Measurements from ENCODE around the gene AMOTL1.
A peak's percentile ranks its signal among the peaks of the same experiment; 100 is the strongest.
"Not testable (repeated sequence)": the region's sequence is repeated elsewhere in the genome, so short reads cannot be mapped to it uniquely, and the experiment has no call there.

The AMOTL1 gene

DNA sequence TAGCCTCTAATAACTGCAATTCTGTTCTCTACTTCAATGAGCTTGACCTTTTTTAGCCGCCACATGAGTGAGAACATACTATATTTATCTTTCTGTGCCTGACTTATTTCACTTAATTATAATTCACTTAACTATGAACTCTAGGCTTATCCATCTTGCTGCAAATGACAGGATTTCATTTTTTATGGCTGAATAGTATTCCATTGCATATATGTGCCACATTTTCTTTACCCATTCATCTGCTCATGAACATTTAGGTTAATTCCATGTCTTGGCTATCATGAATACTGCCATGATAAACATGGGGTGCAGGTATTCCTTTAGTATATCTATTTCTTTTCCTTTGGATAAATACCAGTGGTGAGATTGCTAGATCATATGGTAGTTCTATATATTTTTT is 120.0 kb downstream of the AMOTL1 start:
- no peak for DNase-seq (ENCODE audit: low read depth)
- no peak overlapping the region for H3K4me3 ChIP-seq (ENCODE audit: low read depth, low read length)

DNA sequence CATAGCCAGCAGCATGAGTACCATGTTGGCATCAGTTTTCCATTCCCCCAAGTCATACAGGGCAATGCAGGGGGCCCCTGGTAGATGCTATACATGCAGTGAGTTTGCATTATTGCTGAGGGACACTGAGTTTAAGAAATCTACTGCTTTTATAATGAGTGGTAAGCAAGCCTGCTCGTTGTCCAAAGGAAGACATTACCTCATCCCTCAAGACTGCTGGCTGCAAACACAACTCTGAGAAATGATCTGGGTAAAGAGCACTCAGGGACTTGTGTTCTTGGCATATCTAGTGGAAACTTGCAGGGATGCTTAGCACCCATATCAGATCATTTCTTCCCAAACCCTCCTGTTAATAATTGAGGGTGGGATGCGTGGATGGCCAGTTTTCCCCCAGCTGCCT is 127.3 kb downstream of the AMOTL1 start:
- H3K4me3 ChIP-seq (ENCODE audit: low read depth, low read length) = no peak overlapping the region
- DNase-seq (ENCODE audit: low read depth) = peak; percentile 65

DNA sequence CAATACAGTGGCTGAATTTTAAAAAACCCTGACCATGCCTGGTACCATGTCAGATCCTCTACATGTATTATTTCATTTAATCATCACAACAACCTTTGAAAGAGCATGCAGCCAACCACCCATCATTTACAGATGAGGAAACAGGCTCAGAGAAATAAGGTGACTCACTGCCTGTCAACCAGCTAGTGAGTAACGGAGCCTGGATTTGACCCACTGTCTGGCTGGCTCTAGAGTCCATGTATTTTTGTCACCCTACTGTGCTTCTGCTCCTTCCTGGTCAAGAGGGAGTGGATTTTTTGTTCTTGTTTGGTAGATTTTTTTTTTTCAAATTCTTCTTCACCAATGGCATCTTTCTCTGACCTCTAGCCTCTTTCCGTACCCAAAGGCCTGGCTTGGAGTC is 127.8 kb downstream of the AMOTL1 start:
- H3K4me3 ChIP-seq (ENCODE audit: low read depth, low read length) = no peak overlapping the region
- peak; percentile 43 for DNase-seq (ENCODE audit: low read depth)

DNA sequence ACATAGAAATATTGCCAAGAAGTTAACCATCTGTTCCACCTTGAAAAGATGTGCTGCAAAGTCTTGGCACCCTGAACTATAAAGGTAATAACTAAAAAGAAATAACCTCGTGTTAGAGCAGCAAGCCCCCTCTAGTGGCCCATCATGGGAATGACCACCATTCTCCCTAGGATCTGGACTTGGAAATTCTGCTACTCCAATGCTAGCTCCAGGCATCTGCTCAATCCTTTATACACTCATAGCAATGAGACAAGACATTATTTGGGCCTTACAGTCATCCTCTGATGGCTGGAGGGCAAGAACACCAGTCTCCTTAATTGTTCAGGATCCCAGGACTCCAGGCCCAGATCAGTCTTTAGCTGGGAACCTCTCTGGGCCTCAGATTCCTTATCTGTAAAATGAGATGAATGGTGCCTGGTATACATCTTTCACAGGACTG is 129.2 kb downstream of the AMOTL1 start:
- no peak for DNase-seq (ENCODE audit: low read depth)

DNA sequence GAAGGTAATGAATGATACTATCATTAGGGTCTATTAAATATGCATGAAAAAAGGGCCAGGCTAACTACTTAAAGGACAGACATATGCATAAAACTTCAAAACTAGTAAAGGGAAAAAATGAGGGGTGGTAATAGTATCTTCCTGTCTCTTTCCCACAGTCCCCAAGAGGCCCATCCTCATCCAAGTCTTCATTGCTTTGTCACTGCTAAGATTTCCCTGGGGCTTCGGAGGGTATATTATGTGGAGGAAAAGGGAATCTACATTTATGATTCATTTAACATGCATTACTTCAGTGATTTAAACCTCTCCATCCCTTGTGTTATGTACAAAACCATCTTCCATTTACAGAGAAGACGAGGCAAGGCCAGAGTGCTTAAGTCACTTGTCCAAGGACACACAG is 139.1 kb downstream of the AMOTL1 start:
- no peak overlapping the region for H3K4me3 ChIP-seq (ENCODE audit: low read depth, low read length)
- no peak for DNase-seq (ENCODE audit: low read depth)

More for the DNA sequence above, 129.2 kb downstream of the AMOTL1 start:
- no peak overlapping the region for H3K4me3 ChIP-seq (ENCODE audit: low read depth, low read length)

DNA sequence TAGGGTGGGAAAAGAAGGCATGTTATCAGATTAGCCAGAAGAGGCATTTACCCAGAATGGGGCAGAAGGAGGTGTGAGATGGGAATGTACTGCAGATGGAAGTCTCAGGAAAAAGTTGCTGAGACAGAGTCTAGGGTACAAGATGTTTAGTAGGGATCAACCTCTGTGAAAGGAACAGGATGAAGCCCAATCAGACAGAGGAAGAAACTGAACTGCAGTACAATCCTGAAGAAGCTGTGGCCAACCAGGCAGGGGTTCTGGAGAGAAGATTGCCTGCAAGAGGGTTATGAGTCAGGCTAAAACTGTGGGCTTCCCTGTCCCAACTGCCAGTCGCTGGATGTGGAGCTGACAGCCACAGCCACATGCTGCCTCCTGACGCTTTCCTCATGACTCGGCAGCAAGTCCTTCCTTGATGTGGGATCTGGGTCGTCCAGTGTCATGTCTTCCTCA is 141.2 kb downstream of the AMOTL1 start:
- H3K4me3 ChIP-seq (ENCODE audit: low read depth, low read length) = no peak overlapping the region
- peak; percentile 37 for DNase-seq (ENCODE audit: low read depth)

DNA sequence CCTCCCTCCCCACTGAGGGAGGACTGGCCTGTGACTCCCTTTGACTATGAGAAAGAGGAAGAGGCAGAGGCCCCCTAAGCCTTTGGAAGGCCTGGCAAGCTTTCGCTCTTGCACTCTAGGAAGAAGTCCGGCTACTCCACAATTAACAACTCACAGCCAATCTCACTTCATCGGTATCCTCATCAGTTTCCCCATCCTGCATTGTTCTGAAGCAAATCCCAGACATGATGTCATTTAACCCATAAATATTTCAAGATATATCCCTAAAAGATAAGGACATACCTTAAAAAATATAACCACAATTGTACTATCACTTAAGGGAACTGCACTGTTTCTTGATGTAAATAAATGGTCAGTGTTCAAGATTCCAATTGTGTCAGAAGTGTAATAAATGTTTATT is 142.1 kb downstream of the AMOTL1 start:
- no peak overlapping the region for H3K4me3 ChIP-seq (ENCODE audit: low read depth, low read length)
- no peak for DNase-seq (ENCODE audit: low read depth)

DNA sequence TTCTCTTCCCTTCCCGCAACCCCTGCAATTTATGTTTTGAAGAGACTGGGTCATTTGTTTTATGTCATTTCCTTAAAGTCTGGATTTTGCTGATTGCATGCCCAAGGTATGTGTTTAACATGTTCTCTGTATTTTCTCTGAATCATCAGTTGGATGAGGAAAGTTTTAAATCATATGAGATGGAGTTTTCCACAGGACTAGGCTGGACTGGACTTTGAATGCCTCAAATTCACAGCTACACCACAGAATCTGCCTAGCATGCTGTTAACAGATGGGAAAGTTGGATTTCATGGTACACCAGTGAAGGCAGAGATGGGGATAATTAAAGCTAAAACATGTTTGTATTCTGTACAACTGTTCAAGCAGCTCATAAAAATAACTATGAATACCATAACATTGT is 142.6 kb downstream of the AMOTL1 start:
- peak; percentile 72 for DNase-seq (ENCODE audit: low read depth)
- H3K4me3 ChIP-seq (ENCODE audit: low read depth, low read length) = no peak overlapping the region

DNA sequence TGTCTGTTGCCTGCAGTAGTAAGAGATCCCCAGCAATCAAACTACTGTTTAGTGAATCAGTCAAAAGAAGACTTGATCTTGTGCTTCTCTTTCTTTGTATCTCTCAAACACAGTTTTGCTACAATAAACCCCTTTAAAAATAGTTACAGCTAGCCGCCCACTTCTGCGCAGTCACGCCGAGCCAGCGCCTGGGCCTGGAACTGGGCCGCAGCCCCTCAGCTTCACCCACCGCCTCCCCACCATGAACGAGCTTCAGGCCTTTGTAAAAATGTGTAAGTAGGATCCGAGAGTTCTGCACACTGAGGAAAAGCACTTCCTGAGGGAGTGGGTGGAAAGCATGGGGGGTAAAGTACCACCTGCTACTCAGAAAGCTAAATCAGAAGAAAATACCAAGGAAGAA is 144.7 kb downstream of the AMOTL1 start:
- DNase-seq (ENCODE audit: low read depth) = no peak
- no peak overlapping the region for H3K4me3 ChIP-seq (ENCODE audit: low read depth, low read length)

DNA sequence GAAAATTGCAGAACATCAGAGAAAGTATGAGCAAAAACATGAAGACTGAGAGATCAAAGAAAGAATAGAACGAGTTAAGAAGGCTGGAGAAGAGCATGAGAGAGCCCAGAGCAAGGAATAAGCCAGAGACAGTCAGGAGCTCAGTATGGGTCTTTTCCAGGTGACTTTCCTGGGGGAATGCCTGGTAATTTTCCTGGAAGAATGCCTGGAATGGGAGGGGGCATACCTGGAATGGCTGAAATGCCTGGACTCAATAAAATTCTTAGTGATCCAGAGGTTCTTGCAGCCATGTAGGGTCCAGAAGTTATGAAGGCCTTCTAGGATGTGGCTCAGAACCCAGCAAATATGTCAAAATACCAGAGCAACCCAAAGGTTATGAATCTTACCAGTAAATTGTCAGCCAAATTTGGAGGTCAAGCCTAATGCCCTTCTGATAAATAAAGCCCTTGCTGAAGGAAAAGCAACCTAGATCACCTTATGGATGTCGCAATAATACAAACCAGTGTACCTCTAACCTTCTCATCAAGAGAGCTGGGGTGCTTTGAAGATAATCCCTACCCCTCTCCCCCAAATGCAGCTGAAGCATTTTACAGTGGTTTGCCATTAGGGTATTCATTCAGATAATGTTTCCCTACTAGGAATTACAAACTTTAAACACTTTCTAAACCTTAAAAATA is 145.7 kb downstream of the AMOTL1 start:
- not testable (repeated sequence) for DNase-seq (ENCODE audit: low read depth); H3K4me3 ChIP-seq (ENCODE audit: low read depth, low read length)

DNA sequence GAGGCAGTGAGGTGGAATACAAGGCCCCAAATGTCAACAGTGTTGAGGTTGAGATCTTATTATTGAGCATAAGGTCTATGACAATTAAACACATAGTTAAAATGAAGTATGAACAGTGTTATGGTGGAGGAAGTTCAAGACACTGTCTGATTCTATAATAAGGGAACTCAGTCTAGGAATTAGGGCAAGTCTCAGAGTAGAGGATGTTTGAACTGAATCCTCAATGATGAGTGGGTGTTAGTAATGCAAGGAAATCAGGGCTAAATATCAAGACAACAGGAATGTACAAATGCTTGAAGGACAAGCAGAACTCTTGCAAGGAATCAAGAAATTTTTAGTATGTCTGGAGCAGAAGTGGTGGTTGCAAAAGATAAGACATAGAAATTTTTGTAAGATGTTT is 152.2 kb downstream of the AMOTL1 start:
- DNase-seq (ENCODE audit: low read depth) = no peak
- H3K4me3 ChIP-seq (ENCODE audit: low read depth, low read length) = no peak overlapping the region

DNA sequence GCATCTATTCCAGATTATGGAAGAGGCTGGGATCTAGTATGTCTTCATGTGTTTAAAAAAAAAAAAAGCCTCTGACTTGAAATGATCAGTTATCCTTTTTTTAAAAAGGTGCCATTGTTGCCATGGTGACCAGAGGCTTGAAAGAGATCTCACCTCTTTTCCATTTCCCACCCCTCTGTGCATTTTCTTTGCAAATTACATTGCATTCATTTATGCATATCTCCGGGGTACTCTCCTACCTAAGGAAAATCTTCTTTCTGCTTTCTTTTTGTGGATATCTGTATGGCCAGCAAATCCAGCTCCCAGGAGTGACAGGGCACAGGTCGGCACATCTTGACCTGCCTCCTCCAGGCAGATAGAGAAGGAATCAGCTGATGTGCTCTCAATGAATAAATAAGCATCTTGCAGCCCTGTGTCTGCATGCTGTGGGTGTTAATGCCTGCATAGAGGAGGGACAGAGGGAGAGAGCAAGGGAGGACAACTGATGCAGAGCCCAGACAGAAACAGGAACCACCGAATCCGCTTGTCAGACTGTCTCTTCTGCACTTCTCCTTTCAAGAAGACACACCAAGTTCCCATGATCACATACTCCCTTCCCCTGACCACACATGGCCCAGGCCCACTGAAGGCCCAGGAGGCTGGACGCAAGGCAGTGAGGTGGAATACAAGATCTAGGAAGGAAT is 154.3 kb downstream of the AMOTL1 start:
- no peak overlapping the region for H3K4me3 ChIP-seq (ENCODE audit: low read depth, low read length)
- no peak for DNase-seq (ENCODE audit: low read depth)

DNA sequence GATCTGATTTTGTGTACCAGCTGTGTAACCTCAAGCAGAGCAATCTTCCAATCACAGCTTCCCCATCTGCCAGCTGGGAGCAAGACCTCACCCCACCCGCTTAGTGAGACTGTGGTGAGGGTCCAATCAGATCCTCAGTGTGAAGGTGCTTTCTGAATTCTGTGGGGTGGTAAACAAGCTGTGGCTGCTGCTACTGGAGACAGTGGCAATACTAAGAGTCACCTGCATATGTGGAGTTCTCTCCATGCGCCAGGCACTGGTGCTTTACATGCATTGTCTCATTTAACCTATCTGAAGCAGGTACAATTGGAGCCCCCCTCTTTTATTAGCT is 154.8 kb downstream of the AMOTL1 start:
- H3K4me3 ChIP-seq (ENCODE audit: low read depth, low read length) = no peak overlapping the region

DNA sequence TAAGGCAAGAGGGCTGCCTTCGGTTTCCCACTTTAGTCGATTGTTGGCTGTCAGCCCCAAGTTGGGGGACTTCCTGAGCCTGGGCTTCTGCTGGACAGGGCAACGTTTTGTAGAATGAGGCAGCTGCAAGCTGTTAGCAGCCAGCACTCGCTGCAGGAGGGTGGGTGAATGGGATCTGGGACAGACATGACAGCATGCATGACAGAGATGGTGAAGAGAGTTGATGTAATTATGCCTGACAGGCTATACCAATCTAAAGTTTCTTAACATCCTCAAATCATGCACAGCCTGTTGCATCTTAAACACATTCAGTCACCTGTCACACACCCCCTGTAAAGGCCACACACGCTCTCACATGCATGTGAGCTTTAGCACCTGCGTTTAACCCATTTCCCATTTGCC is 156.0 kb downstream of the AMOTL1 start:
- DNase-seq (ENCODE audit: low read depth) = no peak
- H3K4me3 ChIP-seq (ENCODE audit: low read depth, low read length) = no peak overlapping the region

More for the DNA sequence above, 154.8 kb downstream of the AMOTL1 start:
- DNase-seq (ENCODE audit: low read depth) = no peak

DNA sequence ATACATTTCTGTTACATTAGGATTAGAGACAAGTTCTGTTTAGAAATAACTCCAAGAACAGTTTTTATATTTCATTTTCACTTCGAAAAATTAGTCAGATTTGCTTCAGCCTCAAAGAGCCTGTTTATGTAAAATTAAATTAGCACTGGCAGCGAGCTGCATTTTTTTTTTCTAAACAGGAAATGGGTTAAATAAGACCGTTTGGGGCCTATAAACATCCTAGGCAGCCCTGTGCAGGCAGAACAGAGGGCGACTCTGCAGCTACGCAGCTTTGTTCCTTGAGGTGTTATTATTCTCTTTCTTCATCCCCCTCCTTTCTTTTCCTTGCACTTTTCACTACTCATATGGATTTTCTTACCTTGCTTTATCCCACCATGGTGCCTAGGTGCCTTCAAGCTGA is 156.5 kb downstream of the AMOTL1 start:
- no peak for DNase-seq (ENCODE audit: low read depth)

DNA sequence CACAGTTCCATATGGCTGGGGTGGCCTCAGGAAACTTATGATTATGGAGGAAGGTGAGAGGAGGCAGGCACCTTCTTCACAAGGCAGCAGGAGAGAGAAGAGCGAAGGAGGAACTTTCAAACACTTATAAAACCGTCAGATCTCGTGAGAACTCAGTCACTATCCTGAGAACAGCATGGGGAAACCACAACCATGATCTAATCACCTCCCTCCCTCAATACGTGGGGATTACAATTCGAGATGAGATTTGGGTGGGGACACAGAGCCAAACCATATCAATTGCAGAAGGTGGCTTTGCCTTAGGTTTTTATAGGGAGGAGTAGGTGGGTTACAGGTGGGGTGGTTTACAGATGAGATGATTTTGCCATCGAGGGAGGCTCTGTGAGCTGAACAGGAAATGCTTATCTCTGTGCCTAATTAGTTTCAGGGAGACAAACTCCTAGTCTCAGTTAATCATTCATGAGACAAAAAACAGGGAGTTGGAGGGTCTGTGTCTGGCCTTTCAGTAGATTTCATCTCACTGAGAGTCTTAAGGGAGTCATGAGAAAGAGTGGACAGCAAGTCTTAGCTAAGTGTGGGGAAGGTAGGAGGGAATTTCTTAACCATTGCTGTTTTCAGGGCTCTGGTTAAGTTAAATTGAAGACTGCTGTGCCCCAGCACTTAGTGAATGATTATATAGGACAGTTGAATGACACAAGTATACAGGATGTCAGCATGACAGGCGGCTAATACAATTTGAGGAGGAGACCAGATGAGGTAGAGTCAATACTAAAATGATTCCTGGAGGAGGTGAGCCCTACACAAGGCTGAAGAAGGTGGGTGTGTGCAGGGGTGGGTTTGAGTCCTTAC is 157.5 kb downstream of the AMOTL1 start:
- no peak overlapping the region for H3K4me3 ChIP-seq (ENCODE audit: low read depth, low read length)
- no peak for DNase-seq (ENCODE audit: low read depth)

More for the DNA sequence above, 156.5 kb downstream of the AMOTL1 start:
- H3K4me3 ChIP-seq (ENCODE audit: low read depth, low read length) = no peak overlapping the region

DNA sequence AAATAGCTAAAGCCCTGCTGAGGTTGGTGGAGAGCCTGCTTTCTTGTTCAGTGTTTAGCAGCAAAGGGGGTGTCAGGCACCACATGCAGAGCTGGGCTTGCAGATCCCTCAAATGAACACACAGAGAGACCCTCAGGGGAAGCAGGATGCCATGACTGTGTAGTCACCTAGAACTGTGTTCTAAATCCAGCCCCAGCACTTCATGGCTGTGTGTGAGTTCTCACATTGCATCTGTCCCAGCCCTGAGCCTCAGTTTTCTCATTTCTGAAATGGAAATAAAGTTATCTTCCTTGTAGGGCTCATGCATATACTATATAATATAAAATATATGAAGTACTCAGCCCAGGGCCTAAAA is 158.1 kb downstream of the AMOTL1 start:
- peak; percentile 22 for DNase-seq (ENCODE audit: low read depth)
- no peak overlapping the region for H3K4me3 ChIP-seq (ENCODE audit: low read depth, low read length)

All from skeletal muscle cell (primary cell).